Sigmoid colon (tissue), 7 donors: ENCODE results near the gene PLEKHH1. TPM values are rescaled to one million over a fixed set of nuclear protein-coding genes. Genes with fewer than 3 reads are reported as not detected.

ENCODE experiments used
- DNase-seq: peaks from one replicate; pipeline ENCODE4 v3.0.0-alpha.2; 2019
- H3K27ac ChIP-seq, 4 donors: fragments of 200-600 bp; sonication (generic); one replicate each; pipeline ENCODE4 v1.5.1; 2016 to 2019; ENCODE audit warnings: mild to moderate bottlenecking in 1 of 4
- H3K27me3 ChIP-seq, 3 donors: fragments of 200-600 bp; sonication (generic); one replicate each; pipeline ENCODE4 v1.5.1; 2019; ENCODE audit warnings: mild to moderate bottlenecking in 1 of 3
- H3K36me3 ChIP-seq, 4 donors: fragments of 200-600 bp; sonication (generic); one replicate each; pipeline ENCODE4 v1.5.1; 2016 to 2019
- H3K4me1 ChIP-seq, 4 donors: fragments of 200-600 bp; sonication (generic); one replicate each; pipeline ENCODE4 v1.5.1; 2017 to 2019
- H3K4me3 ChIP-seq, 4 donors: fragments of 200-600 bp; sonication (generic); one replicate each; pipeline ENCODE4 v1.5.1; 2017 to 2019; ENCODE audit warnings: mild to moderate bottlenecking in 2 of 4, moderate library complexity in 1 of 4
- H3K9me3 ChIP-seq, 4 donors: fragments of 200-600 bp in 3 of 4; sonication (generic) in 3 of 4; one replicate each; pipeline versions ENCODE4 v1.5.1 to v1.6.1; 2013 to 2019
- EP300 ChIP-seq, 4 donors: sonication (generic); formaldehyde crosslinking; IDR thresholded peaks; one replicate each; pipeline ENCODE4 v1.6.1; 2017; ENCODE audit warnings: antibody characterized with exemption in 4 of 4
- POLR2A ChIP-seq, 2 donors: fragments of 450-650 bp; IDR thresholded peaks; one replicate each; pipeline ENCODE4 v1.6.1; 2016; ENCODE audit warnings: antibody characterized with exemption in 2 of 2, mild to moderate bottlenecking in 2 of 2, moderate library complexity in 2 of 2
- POLR2AphosphoS5 ChIP-seq, 4 donors: sonication (generic); formaldehyde crosslinking; IDR thresholded peaks; one replicate each; pipeline ENCODE4 v1.6.1; 2017; ENCODE audit warnings: antibody characterized with exemption in 4 of 4
- WGBS, 2 donors: extraction: QIAGEN DNeasy Blood & Tissue Kit; methylation state at CpG; one replicate each; pipeline ENCODE4 v1.1.7; 2013; 5-methylcytosine and 5-hydroxymethylcytosine counted together
- intact Hi-C: fragments of 100-400 bp; cut with DNase I; formaldehyde crosslinking; loops from one replicate; pipeline ENCODE4 v1.15.1; 2023
- polyA plus RNA-seq, 3 donors: library from polyadenylated mRNA; stranded (reverse); fragments of 200-250 nt; gene quantifications; one replicate each; pipeline ENCODE4 v1.2.3, GENCODE V29; 2013
- total RNA-seq, 4 donors: library from RNA; depleted of rRNA; stranded (reverse); fragments of >200 nt; gene quantifications; one replicate each; pipeline ENCODE4 v1.1.0, GENCODE V29; 2016
- TF ChIP-seq, protein P1 (sequence below), 4 experiments: fragments of 450-650 bp in 3 of 4; fragments of 200-600 bp in 1 of 4; IDR thresholded peaks; one replicate each; pipeline ENCODE4 v1.5.1; 2016 to 2019; ENCODE audit warnings: antibody characterized with exemption in 4 of 4, mild to moderate bottlenecking in 3 of 4, moderate library complexity in 2 of 4
- donor health status: healthy with polysubstance abuse.
- donor health status: Bipolar disorder and iron deficiency.
- donor health status: healthy.

Gene PLEKHH1
- total and polyA plus RNA-seq, 7 donors = 2.0 to 25.3 (median 8.0) TPM

DNA sequence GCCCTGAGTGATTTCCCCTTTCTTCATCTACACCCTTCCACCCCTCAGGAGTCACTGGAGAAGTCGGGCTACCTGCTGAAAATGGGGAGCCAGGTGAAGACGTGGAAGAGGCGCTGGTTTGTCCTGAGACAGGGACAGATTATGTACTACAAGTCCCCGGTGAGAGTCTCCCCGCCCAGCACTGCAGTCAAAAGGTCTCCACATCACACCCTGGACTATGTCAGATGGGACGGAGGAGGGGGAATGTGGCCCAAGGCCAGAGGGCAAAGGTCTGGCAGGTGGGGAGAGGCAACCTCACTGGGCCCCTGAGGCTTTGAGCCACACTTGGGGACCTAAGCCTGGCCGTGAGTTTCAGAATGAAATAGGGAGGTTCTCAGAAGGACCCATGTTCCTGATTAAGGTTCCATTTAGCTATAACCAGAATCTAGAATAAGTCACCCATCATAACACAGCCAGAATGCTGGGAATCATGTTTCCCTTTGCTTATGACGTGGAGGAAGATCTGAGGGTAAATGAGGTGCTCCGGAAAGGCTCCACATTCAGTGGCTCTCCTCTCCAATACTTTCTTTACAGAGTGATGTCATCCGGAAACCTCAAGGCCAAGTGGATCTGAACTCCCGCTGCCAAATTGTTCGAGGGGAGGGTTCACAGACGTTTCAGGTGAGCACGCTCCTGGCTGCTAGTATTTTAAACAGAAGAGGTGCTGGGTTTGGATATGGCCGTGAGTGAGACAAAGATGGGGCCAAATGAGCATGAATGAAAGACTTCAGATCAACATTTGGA, 40.3 kb downstream of the PLEKHH1 start:
- Histone ChIP-seq H3K36me3 (peaks cover 0 to 5% (median 2%) of the 10 kb centered on the region in 4 donors), H3K9me3 (no peaks in the 10 kb centered on the region), H3K4me1 (no peaks in the 10 kb centered on the region), H3K27me3 (no peaks in the 10 kb centered on the region), H3K4me3 (no peak overlapping the region), H3K27ac (no peak overlapping the region)
- TF ChIP-seq, protein P1, sequence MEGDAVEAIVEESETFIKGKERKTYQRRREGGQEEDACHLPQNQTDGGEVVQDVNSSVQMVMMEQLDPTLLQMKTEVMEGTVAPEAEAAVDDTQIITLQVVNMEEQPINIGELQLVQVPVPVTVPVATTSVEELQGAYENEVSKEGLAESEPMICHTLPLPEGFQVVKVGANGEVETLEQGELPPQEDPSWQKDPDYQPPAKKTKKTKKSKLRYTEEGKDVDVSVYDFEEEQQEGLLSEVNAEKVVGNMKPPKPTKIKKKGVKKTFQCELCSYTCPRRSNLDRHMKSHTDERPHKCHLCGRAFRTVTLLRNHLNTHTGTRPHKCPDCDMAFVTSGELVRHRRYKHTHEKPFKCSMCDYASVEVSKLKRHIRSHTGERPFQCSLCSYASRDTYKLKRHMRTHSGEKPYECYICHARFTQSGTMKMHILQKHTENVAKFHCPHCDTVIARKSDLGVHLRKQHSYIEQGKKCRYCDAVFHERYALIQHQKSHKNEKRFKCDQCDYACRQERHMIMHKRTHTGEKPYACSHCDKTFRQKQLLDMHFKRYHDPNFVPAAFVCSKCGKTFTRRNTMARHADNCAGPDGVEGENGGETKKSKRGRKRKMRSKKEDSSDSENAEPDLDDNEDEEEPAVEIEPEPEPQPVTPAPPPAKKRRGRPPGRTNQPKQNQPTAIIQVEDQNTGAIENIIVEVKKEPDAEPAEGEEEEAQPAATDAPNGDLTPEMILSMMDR (IDR thresholded peaks at IDR 0.05) = no peak
- TF ChIP-seq EP300 (IDR thresholded peaks at IDR 0.05) = no peak
- TF ChIP-seq POLR2AphosphoS5 (IDR thresholded peaks at IDR 0.05) = no peak
- no peak for TF ChIP-seq POLR2A (IDR thresholded peaks at IDR 0.05)
- peak; percentile 58 for DNase-seq
- 72 to 86% methylated on average over 15 of the region's 15 CpGs for WGBS, 2 donors
- intact Hi-C loops = no loop called here

DNA sequence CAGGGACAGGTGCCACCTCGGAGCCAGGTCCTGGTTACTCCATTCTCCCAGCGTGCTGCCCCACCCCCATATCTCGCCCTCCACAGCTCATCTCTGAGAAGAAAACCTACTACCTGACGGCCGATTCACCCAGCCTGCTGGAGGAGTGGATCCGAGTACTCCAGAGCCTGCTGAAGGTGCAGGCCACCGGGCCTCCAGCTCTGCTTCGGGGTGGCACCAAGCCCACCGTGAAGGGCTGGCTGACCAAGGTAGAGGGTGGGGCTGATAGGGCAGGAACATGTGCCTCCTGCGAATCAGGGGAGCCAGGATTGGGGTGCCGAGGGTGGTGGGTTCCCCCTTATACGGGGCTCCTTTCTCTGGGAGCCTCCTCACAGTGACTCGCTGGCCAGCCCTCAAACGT, 41.1 kb downstream of the PLEKHH1 start:
- H3K27ac ChIP-seq = no peak overlapping the region
- 88 to 91% methylated on average over 14 of the region's 14 CpGs for WGBS, 2 donors
- intact Hi-C loops = no loop called here

DNA sequence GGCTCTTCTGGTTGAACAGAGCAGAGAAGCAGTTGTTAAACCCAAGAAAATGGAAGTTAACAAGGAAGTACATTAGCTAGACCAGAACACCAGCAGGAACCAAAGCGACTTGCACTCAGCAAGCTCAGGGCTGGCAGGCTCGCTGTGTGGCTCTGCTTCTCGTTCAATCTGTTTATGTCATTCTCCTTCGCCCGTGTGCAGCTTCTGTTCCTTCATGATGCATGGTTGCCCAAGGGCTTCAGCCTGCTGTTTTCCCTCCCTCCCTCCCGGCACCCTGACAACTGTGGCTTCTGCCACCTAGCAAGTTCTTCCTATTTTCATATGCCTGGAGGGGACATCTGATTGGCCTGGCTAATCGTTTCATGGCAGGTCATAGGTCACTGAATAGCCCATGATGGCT, 41.7 kb downstream of the PLEKHH1 start:
- Histone ChIP-seq H3K4me3 (no peak overlapping the region), H3K4me1 (no peaks in the 10 kb centered on the region), H3K27ac (no peak overlapping the region), H3K27me3 (no peaks in the 10 kb centered on the region), H3K36me3 (peaks cover 0 to 5% (median 2%) of the 10 kb centered on the region in 4 donors), H3K9me3 (no peaks in the 10 kb centered on the region)
- TF ChIP-seq, protein P1 (IDR thresholded peaks at IDR 0.05) = no peak
- TF ChIP-seq POLR2AphosphoS5 (IDR thresholded peaks at IDR 0.05) (no peak), EP300 (IDR thresholded peaks at IDR 0.05) (no peak), POLR2A (IDR thresholded peaks at IDR 0.05) (no peak)
- peak; percentile 40 for DNase-seq
- intact Hi-C loops = no loop called here
- WGBS, 2 donors = 83 to 89% methylated on average over 7 of the region's 7 CpGs

More for the DNA sequence above, 41.1 kb downstream of the PLEKHH1 start:
- no peaks in the 10 kb centered on the region for H3K27me3 ChIP-seq
- TF ChIP-seq POLR2AphosphoS5 (IDR thresholded peaks at IDR 0.05) (no peak), EP300 (IDR thresholded peaks at IDR 0.05) (no peak), POLR2A (IDR thresholded peaks at IDR 0.05) (no peak)
- TF ChIP-seq, protein P1 (IDR thresholded peaks at IDR 0.05) = no peak
- H3K4me3 ChIP-seq = no peak overlapping the region
- peak; percentile 56 for DNase-seq
- H3K9me3 ChIP-seq = no peaks in the 10 kb centered on the region
- no peaks in the 10 kb centered on the region for H3K4me1 ChIP-seq
- peaks cover 0 to 5% (median 2%) of the 10 kb centered on the region in 4 donors for H3K36me3 ChIP-seq

DNA sequence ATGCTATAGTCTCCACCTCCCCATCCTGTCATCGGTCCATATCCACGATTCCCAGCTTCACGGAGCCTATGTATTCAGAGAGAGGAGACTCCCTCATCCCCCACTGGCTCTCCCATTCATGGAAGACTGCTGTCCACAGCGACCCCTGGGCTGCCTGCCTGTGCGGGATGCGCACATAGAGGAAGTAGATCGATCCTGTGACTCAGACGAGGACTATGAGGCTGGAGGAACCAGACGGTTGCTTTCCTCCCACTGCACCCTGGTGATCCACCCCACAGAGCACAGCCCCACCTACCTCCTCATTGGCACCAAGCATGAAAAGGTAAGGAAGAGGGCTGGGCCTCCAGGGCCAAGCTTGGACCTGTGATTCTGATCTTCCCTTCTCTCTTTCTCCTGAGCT, 42.6 kb downstream of the PLEKHH1 start:
- WGBS, 2 donors = 76 to 83% methylated on average over 9 of the region's 9 CpGs
- TF ChIP-seq EP300 (IDR thresholded peaks at IDR 0.05) = no peak
- no peak for TF ChIP-seq POLR2AphosphoS5 (IDR thresholded peaks at IDR 0.05)
- TF ChIP-seq, protein P1 (IDR thresholded peaks at IDR 0.05) = no peak
- no peak for TF ChIP-seq POLR2A (IDR thresholded peaks at IDR 0.05)
- Histone ChIP-seq H3K9me3 (no peaks in the 10 kb centered on the region), H3K36me3 (peaks cover 0 to 8% (median 2%) of the 10 kb centered on the region in 4 donors), H3K27me3 (no peaks in the 10 kb centered on the region), H3K4me3 (no peak overlapping the region), H3K4me1 (no peaks in the 10 kb centered on the region), H3K27ac (no peak overlapping the region)
- intact Hi-C loops = no loop called here
- peak; percentile 41 for DNase-seq
